ENCODE results near the gene TXN2.

DNA sequence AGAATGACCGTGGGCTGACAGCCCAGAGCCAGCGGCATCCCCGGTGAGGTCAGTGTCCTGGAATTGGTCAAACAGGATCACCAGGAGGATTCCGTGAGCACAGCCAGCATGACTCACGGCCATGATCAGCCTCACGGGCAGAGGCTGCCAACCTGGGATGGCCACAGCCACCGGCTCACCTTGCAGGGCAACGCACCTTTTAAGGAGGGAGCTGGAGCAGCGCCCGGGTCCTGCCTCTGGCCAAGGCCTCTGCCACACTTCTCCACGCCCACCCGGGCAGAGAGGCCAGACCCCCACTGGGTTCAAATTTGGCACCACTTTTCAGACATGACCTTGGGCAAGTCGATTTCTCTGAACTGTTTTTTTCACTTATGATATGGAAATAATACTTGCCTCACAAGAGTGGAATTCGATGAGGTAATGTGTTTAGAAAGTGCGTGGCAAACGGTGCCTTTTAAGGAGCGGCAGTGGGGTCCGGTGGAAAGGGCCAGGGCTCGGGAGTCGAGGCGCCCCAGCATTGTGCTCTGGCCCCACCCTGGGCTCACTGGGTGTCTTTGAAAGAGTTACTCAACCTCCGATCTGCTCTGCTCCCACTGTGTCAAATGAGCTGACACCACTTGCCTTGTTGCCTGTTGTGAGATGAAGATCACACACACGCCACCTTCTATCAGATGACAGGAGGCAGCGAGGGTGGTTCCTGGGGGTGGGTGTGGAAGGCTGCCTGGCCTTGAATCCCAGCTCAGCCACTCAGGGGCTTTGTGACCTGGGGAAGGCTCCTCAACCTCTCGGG lies 16.0 kb downstream of the TXN2 start:
- TF ChIP-seq POLR2AphosphoS5 (IDR thresholded peaks at IDR 0.05; ENCODE audit: low read depth, low read length) (no peak), TAF1 (IDR thresholded peaks at IDR 0.05; ENCODE audit: borderline replicate concordance, insufficient read depth, low read length) (no peak)
- TF ChIP-seq, protein P1, sequence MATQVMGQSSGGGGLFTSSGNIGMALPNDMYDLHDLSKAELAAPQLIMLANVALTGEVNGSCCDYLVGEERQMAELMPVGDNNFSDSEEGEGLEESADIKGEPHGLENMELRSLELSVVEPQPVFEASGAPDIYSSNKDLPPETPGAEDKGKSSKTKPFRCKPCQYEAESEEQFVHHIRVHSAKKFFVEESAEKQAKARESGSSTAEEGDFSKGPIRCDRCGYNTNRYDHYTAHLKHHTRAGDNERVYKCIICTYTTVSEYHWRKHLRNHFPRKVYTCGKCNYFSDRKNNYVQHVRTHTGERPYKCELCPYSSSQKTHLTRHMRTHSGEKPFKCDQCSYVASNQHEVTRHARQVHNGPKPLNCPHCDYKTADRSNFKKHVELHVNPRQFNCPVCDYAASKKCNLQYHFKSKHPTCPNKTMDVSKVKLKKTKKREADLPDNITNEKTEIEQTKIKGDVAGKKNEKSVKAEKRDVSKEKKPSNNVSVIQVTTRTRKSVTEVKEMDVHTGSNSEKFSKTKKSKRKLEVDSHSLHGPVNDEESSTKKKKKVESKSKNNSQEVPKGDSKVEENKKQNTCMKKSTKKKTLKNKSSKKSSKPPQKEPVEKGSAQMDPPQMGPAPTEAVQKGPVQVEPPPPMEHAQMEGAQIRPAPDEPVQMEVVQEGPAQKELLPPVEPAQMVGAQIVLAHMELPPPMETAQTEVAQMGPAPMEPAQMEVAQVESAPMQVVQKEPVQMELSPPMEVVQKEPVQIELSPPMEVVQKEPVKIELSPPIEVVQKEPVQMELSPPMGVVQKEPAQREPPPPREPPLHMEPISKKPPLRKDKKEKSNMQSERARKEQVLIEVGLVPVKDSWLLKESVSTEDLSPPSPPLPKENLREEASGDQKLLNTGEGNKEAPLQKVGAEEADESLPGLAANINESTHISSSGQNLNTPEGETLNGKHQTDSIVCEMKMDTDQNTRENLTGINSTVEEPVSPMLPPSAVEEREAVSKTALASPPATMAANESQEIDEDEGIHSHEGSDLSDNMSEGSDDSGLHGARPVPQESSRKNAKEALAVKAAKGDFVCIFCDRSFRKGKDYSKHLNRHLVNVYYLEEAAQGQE (IDR thresholded peaks at IDR 0.05; ENCODE audit: insufficient read depth in 1 of 2, low read depth in 2 of 2, low read length in 2 of 2) = no peak
